Activated T-helper 1 cell treated with anti-CD3 and anti-CD28 coated beads, Interleukin-12 subunit alpha, Interleukin-12 subunit beta, Interleukin-2, Interleukin-4 antibody, amounts not matched to agents 30 ng/mL and 10 ng/mL and 1 ng/mL, durations not matched to agents 14 hours and 24 hours and 36 hours (primary cell): ENCODE measurements around the gene ILF3. TPM values are rescaled to one million over a fixed set of nuclear protein-coding genes. Genes with fewer than 3 reads are reported as not detected.

ENCODE experiments used
- DNase-seq: peaks from one replicate; pipeline ENCODE4 v3.0.0; 2021; ENCODE audit warnings: low spot score
- H3K27ac Mint-ChIP-seq: one replicate; pipeline ENCODE4 v1.8.0; 2021; ENCODE audit warnings: mild to moderate bottlenecking, mixed read lengths
- H3K27me3 Mint-ChIP-seq: one replicate; pipeline ENCODE4 v1.8.0; 2022; ENCODE audit warnings: mild to moderate bottlenecking, moderate library complexity, mixed read lengths; ENCODE audit not compliant: insufficient read depth
- H3K36me3 Mint-ChIP-seq: one replicate; pipeline ENCODE4 v1.8.0; 2021; ENCODE audit warnings: low read depth, mixed read lengths
- H3K4me1 Mint-ChIP-seq: one replicate; pipeline ENCODE4 v1.8.0; 2021; ENCODE audit warnings: low read depth, mixed read lengths
- H3K4me3 Mint-ChIP-seq: one replicate; pipeline ENCODE4 v1.8.0; 2021; ENCODE audit warnings: mild to moderate bottlenecking, moderate library complexity, mixed read lengths
- H3K9me3 Mint-ChIP-seq: one replicate; pipeline ENCODE4 v1.8.0; 2021; ENCODE audit warnings: mixed read lengths
- intact Hi-C: fragments of 100-400 bp; cut with micrococcal nuclease; formaldehyde crosslinking; loops from one replicate; pipeline ENCODE4 v1.15.1; 2024
- total RNA-seq: library from RNA; stranded (reverse); gene quantifications from 2 replicates; pipeline ENCODE4 v1.2.3, GENCODE V29; 2022

The ILF3 gene
- total RNA-seq, result 536 and 558 TPM in 2 replicates

DNA sequence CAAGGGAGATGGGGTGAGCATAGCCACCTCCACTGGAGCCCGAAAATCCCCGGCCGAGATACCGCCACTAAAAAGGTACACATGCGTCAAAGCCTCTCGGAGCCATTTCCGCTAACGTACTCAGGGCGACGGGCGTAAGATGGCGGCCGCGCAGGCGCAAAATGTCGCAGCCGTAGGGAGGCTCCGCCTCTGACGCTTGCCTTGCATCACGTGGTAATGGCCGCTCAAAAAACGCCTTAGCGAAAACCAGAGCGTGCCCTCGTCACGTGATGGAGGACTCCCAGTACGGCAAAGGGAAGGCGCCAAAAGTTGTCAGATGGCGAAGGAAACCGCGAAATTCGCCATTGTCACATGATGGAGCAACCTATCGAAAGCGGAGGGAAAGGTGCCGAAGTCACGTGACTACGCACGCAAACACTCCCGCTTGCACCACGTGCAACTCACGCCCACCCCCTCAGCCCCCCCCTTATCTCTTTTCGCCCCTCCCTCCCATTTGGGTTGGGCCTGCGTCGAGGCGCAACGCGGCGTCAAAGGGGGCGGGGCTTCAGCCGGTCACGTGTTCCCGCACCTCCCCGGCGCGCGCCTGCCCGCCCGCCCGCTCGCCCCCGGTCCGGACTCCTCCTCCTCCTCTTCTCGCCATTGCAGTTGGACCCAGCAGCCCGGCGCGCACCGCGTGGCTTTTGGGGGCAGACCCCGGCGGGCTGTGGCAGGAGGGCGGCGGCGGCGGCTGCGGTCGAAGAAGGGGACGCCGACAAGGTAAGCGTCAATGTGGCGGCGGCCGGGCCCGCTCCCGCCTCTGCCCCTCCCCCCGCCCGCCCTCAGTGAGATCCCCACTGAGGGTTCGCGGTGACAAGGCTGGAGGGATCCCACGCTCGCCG, at the start of gene ILF3:
Gene ILF3 (plus strand): TSS at position 615 of the 878 bp plus-strand sequence. CDS start 16,260 bp downstream, outside the sequence.
- peaks cover 27% of the 10 kb centered on the region for H3K36me3 Mint-ChIP-seq
- intact Hi-C loops, result loop anchor here (1.0 to 10.0 kb wide), 15 partner anchors 47 to 549 kb away; partner anchors contain the start of genes ANGPTL6, CARM1, DNMT1 and KRI1
- H3K27me3 Mint-ChIP-seq, result peaks cover 6% of the 10 kb centered on the region
- DNase-seq, result peak; percentile 100
- H3K4me1 Mint-ChIP-seq, result peaks cover 29% of the 10 kb centered on the region
- H3K4me3 Mint-ChIP-seq, result peak within 1 kb of the TSS; percentile 92
- H3K9me3 Mint-ChIP-seq, result no peaks in the 10 kb centered on the region
- peak within 1 kb of the TSS; percentile 96 for H3K27ac Mint-ChIP-seq

DNA sequence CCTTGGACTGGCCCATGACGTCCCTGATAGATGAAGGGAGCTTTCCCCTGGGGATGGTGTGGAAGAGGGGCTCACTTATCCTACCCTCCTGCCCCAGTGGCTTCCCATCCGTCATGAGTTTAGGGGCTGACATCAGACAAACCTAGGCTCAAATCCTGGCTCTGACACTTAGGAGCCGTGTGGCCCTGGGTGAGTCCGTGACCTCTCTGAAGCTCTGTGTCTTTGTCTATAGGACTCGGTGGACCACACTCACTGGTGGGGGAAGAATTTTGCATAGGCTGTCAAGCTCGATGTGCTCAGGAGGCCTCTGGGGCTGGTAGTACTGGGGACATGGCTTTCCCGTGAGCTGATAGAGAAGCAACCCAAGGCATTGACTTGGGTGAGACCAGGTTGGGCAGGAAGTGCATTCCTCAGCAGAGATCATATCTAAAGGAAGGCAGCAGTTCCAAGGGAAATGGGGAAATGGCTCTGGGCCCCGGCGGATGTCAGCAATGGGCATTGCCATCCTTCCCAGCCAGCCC, 49.6 kb upstream of the ILF3 start:
- Mint-ChIP-seq H3K27ac (peak overlapping the region; percentile 100), H3K27me3 (peaks cover 5% of the 10 kb centered on the region), H3K4me3 (peak overlapping the region; percentile 99), H3K36me3 (peaks cover 8% of the 10 kb centered on the region), H3K9me3 (no peaks in the 10 kb centered on the region), H3K4me1 (peaks cover 24% of the 10 kb centered on the region)
- no peak for DNase-seq
- intact Hi-C loops, result loop anchor here (1.0 kb wide), 2 partner anchors 23 to 98 kb away; no protein-coding TSS in a partner anchor

DNA sequence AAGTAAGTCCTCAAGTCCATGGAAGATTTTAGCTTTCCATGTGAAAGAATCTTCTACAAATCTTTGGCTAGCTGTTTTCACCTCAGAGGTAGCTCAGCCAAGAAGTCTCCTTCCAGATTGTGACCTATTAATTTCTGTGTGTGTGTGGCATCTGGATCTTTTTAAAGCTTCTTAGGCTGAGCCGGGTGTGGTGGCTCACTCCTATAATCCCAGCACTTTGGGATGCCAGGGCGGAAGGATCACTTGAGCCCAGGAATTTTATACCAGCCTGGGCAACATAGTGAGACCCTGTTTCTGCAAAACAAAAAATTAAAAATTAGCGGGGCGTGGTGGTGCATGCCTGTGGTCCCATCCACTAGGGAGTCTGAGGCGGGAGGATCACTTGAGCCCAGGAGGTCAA, 42.2 kb upstream of the ILF3 start:
- intact Hi-C loops, result no loop called here
- no peaks in the 10 kb centered on the region for H3K4me1 Mint-ChIP-seq
- H3K36me3 Mint-ChIP-seq, result peaks cover 2% of the 10 kb centered on the region

DNA sequence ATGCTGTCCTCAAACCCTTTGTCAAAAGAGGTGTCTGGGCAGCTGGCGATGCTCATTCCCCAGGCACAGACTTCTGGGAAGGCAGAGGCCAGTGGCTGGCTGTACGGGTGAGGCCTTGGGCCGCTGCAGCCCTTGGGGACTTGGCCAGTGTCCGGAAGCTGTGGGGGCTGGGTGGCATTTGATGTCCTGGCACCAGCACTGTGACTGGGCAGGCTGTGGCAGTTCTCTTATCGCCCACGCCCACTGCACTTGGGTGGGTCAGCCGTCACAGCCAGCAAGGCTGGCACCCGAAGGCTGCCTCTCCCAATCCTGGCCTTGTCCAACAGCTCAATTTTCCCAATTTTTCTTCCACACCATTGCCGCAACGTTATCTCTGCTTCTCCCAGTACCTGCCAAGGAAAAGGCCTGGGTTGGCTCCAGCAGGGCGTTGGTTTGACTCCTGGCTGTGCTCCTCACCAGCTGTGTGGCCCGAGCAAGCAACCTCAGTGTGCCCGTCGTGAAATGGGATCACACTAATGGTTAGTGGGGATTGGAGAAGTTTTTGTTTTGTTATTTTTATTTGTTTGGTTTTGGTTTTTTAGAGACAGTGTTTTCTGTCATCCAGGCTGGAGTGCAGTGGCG, 41.5 kb upstream of the ILF3 start:
- intact Hi-C loops, result no loop called here
- H3K4me1 Mint-ChIP-seq, result no peaks in the 10 kb centered on the region
- no peaks in the 10 kb centered on the region for H3K27me3 Mint-ChIP-seq
- H3K9me3 Mint-ChIP-seq, result no peaks in the 10 kb centered on the region
- no peak for DNase-seq
- H3K4me3 Mint-ChIP-seq, result no peak overlapping the region
- peaks cover 2% of the 10 kb centered on the region for H3K36me3 Mint-ChIP-seq
- no peak overlapping the region for H3K27ac Mint-ChIP-seq

More for the DNA sequence above, 42.2 kb upstream of the ILF3 start:
- Mint-ChIP-seq H3K4me3 (no peak overlapping the region), H3K27ac (no peak overlapping the region), H3K9me3 (no peaks in the 10 kb centered on the region), H3K27me3 (no peaks in the 10 kb centered on the region)
- DNase-seq, result no peak

DNA sequence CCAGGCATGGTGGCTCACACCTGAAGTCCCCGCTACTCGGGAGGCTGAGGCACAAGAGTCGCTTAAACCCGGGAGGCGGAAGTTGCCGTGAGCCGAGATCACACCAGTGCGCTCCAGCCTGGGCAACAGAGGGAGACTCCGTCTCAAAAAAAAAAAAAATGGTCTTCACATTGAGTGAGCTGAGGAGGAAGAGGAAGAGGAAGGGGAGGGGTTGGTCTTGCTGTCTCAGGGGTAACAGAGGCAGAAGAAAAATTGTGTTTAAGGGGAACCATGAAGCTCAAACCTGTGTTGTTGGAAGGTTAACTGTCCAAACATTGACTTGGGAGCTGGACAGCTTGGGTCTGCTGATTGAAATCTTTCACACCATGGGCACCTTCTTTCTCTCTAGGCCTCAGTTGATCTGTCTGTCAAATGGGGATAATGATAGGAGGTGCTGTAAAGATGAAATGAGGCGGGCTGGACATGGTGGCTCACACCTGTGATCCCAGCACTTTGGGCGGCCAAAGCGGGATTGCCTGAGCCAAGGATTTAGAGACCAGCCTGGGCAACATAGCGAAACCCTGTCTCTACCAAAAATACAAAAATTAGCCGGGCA, 38.6 kb upstream of the ILF3 start:
- no peak for DNase-seq
- intact Hi-C loops, result no loop called here
- peaks cover 3% of the 10 kb centered on the region for H3K36me3 Mint-ChIP-seq
- no peaks in the 10 kb centered on the region for H3K9me3 Mint-ChIP-seq
- no peaks in the 10 kb centered on the region for H3K27me3 Mint-ChIP-seq
- H3K27ac Mint-ChIP-seq, result no peak overlapping the region
- peaks cover 6% of the 10 kb centered on the region for H3K4me1 Mint-ChIP-seq
- H3K4me3 Mint-ChIP-seq, result no peak overlapping the region

DNA sequence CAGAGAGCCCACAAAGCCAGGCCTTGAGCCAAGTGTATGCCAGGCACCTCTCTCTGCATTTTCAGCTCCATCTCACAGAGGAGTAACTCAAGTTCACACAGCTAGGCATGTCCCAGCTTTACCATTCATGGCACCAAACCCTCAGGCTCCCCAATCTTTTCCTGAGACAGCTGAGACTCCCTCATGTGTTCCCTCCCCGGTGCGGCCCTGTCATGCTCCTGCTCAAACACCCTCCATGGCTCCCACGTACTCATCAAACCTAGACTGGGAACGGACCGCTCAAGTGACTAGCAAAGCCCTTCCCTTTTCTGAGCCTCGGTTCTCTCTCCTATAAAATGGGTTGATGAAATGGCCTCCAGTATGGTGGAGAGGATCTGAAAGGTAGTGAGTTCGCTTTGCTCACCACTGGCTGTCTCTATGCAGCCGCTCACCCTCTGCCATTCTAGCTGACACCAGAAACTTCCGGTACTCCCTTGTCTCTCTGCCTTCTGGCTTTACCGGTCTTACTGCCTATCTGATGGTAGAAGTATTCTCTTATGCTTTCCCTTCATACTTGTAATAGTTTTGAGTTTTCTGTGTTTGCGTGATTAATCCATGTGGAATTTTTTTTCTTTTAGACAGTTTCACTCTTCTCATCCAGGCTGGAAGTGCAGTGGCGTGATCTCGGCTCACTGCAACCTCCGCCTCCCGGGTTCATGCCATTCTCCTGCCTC, 36.6 kb upstream of the ILF3 start:
- Mint-ChIP-seq H3K4me1 (peaks cover 20% of the 10 kb centered on the region), H3K27me3 (no peaks in the 10 kb centered on the region), H3K36me3 (peaks cover 10% of the 10 kb centered on the region), H3K27ac (peak overlapping the region; percentile 10), H3K9me3 (no peaks in the 10 kb centered on the region), H3K4me3 (no peak overlapping the region)
- intact Hi-C loops, result no loop called here
- no peak for DNase-seq

DNA sequence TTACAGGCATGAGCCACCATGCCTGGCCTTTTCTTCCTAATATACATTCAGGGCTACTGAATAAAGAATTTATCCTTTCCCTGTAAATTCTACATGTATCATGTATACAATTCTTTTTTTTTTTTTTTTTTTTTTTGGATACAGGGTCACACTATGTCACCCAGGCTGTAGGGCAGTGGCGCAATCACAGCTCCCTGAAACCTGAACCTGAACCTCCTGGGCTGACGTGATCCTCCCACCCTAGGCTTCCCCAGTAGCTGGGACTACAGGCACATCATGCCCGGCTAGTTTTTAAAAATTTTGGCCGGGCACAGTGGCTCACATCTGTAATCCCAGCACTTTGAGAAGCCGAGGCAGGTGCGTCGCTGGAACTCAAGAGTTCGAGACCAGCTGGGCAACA, 35.3 kb upstream of the ILF3 start:
- intact Hi-C loops, result no loop called here
- Mint-ChIP-seq H3K9me3 (no peaks in the 10 kb centered on the region), H3K4me3 (no peak overlapping the region), H3K27me3 (no peaks in the 10 kb centered on the region), H3K36me3 (peaks cover 8% of the 10 kb centered on the region), H3K4me1 (peaks cover 20% of the 10 kb centered on the region), H3K27ac (no peak overlapping the region)
- DNase-seq, result no peak

DNA sequence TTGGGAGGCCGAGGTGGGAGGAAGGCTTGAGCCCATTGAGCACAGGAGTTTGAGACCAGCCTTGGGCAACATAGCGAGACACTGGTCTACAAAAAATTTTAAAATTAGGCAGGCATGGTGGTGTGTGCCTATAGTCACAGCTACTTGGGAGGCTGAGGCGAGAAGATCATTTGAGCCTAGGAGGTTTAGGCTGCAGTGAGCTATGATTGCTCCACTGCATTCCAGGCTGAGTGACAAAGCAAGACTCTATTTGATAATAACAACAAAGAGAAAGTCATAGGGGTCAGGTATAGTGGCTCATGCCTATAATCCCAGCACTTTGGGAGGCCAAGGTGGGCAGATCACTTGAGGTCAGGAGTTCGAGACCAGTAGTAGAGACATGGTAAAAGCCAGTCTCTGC, 33.4 kb upstream of the ILF3 start:
- intact Hi-C loops, result no loop called here
- no peaks in the 10 kb centered on the region for H3K27me3 Mint-ChIP-seq
- H3K4me3 Mint-ChIP-seq, result no peak overlapping the region
- DNase-seq, result no peak
- H3K36me3 Mint-ChIP-seq, result peaks cover 10% of the 10 kb centered on the region
- peaks cover 27% of the 10 kb centered on the region for H3K4me1 Mint-ChIP-seq
- H3K27ac Mint-ChIP-seq, result no peak overlapping the region
- no peaks in the 10 kb centered on the region for H3K9me3 Mint-ChIP-seq

DNA sequence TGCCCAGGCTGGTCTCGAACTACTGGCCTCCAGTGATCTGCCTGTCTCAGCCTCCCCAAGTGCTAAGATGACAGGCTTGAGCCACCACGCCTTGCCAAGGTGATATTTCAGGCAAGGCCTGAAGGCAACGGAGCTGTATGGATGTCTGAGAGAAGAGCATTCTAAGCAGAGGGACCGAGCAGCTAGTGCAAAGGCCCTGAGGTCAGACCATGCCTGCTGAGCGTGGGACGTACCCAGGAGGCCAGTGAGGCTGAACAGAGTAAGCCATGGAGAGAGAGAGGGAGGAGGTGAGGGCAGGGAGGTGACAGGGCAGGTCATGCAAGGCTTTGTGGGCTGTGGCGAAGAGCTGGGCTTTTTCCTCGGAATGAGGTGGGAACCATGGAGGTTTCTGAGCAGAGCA, 32.2 kb upstream of the ILF3 start:
- intact Hi-C loops, result no loop called here
- Mint-ChIP-seq H3K36me3 (peaks cover 10% of the 10 kb centered on the region), H3K9me3 (no peaks in the 10 kb centered on the region), H3K4me3 (no peak overlapping the region), H3K27me3 (no peaks in the 10 kb centered on the region), H3K27ac (peak overlapping the region; percentile 4), H3K4me1 (peaks cover 27% of the 10 kb centered on the region)
- DNase-seq, result no peak

DNA sequence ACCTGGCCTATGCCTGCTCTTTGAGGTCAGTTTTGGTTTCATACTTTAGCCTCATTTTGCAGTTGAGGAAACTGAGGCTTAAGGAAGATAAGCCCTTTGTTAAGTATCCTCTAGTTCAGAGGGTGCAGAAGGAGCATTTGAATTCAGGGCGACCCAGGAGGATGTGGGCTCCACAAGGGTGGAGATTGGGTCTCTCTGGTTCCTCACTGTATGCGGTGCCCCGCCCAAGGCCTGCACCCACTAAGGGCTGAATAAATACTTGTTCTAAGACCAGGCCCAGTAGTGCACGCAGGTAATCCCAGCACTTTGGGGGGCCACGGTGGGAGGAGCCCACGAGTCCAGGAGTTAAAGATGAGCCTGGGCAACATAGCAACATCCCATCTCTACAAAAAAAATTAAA, 29.6 kb upstream of the ILF3 start:
- peak overlapping the region; percentile 52 for H3K27ac Mint-ChIP-seq
- peaks cover 21% of the 10 kb centered on the region for H3K36me3 Mint-ChIP-seq
- H3K27me3 Mint-ChIP-seq, result no peaks in the 10 kb centered on the region
- peak; percentile 18 for DNase-seq
- H3K4me3 Mint-ChIP-seq, result no peak overlapping the region
- intact Hi-C loops, result no loop called here
- H3K4me1 Mint-ChIP-seq, result peaks cover 27% of the 10 kb centered on the region
- no peaks in the 10 kb centered on the region for H3K9me3 Mint-ChIP-seq

DNA sequence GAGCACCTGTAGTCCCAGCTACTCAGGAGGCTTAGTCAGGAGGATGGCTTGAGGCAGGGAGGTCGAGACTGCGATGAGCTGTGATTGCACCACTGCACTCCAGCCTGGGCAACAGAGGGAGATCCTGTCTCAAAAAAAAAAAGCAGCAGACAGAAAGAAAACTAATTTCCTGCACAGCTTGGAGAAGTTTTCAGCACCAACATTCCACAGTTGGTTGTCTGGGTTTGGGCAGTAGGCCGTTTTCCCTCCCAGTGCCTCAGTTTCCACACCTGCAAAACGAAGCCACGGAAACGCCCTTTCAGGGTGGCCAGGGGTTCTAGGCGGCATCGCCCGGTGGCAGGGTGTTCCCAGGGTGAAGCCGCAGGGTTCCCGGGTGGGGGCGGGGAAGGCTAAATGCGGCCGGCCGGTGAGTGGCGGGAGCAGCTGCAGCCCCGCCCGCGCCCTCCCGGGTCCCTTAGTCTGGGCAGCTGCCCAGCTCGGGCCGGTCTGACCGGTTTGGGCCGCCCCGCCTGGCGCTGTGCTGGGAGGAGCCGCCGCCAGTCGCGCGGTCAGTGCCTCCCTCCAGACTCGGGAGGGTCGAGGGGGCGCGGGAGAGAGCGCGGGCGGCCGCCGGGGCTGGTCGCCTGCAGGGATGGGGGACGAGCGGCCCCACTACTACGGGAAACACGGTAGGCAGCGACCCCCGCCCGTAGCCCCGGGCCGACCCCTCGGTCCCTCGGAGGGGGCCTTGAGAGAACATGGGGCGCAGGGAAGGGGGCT, 29.0 kb upstream of the ILF3 start, which contains the start of gene SLC44A2:
Gene SLC44A2 (plus strand): TSS at position 551 of the 759 bp plus-strand sequence. CDS start 81 bp downstream, at position 632.
- H3K27me3 Mint-ChIP-seq, result no peaks in the 10 kb centered on the region
- H3K27ac Mint-ChIP-seq, result peak within 1 kb of the TSS; percentile 52
- H3K36me3 Mint-ChIP-seq, result peaks cover 21% of the 10 kb centered on the region
- DNase-seq, result no peak
- no peaks in the 10 kb centered on the region for H3K9me3 Mint-ChIP-seq
- intact Hi-C loops, result no loop called here
- H3K4me1 Mint-ChIP-seq, result peaks cover 24% of the 10 kb centered on the region
- H3K4me3 Mint-ChIP-seq, result no peak within 1 kb of the TSS

DNA sequence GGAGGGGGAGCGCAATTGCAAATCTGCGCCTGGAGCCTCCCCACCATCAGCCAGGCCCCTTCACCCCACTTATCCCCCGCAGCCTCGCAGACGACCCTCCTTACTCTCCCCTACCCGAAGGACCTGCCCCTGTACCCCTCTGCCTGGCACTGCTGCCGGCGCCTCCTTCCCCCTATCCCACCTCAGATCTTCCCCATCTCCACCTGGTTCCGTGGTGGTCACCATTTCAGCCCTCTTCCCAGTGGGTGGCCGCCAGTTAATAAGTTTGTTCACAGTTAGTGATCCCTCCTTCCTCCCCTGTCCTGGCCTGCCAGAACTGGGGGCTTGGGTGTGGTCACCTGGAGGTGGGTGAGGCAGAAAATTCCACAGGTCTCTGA, 28.4 kb upstream of the ILF3 start:
- H3K9me3 Mint-ChIP-seq, result no peaks in the 10 kb centered on the region
- peaks cover 17% of the 10 kb centered on the region for H3K36me3 Mint-ChIP-seq
- no peak for DNase-seq
- H3K4me1 Mint-ChIP-seq, result peaks cover 18% of the 10 kb centered on the region
- peak overlapping the region; percentile 44 for H3K27ac Mint-ChIP-seq
- H3K4me3 Mint-ChIP-seq, result no peak overlapping the region
- intact Hi-C loops, result no loop called here
- no peaks in the 10 kb centered on the region for H3K27me3 Mint-ChIP-seq
